ENCODE results near the gene AHDC1.

DNA sequence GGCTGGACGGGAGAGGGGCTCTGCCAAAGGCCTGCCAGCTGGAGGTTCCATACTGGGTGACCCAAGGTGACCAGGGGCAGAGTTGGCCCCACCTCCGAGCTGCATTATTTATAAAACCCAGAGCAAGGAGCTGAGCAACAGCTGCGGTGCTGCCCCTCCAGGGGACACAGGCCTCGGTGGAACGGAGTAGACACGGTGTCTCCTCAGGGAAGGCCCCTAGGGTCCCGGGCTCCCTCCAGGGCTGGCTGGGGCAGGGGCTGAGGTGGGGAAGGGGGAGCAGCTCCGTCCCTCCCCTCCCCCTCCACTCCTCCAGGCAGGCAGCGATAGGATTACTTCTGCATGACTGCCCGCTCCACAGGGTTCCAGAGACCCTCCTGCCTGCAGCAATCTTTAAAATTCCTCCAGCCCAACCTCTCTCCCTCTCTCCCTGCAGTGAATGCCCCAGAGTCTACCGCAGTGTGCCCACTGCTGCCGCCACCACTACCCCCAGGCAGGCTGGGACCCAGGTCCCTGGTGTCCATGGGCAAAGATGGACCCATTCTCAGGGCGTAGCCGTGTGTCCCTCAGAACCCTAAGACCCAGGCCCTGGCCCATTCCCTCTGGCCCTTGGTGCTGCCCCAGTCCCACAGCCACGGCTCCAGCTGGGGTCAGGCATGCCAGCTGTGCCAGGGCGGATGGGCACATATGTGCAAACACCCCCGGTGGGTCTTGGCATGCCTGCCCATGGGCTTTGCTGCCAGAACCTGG is 10.8 kb downstream of the AHDC1 start:
- TF ChIP-seq ESRRG (CRISPR knock-in tag; IDR thresholded peaks at IDR 0.05): no peak
- no peak for TF ChIP-seq ZC3H10 (CRISPR knock-in tag; IDR thresholded peaks at IDR 0.05)
- TF ChIP-seq, protein P1, sequence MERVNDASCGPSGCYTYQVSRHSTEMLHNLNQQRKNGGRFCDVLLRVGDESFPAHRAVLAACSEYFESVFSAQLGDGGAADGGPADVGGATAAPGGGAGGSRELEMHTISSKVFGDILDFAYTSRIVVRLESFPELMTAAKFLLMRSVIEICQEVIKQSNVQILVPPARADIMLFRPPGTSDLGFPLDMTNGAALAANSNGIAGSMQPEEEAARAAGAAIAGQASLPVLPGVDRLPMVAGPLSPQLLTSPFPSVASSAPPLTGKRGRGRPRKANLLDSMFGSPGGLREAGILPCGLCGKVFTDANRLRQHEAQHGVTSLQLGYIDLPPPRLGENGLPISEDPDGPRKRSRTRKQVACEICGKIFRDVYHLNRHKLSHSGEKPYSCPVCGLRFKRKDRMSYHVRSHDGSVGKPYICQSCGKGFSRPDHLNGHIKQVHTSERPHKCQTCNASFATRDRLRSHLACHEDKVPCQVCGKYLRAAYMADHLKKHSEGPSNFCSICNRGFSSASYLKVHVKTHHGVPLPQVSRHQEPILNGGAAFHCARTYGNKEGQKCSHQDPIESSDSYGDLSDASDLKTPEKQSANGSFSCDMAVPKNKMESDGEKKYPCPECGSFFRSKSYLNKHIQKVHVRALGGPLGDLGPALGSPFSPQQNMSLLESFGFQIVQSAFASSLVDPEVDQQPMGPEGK (CRISPR knock-in tag; IDR thresholded peaks at IDR 0.05; ENCODE audit: borderline replicate concordance): no peak
- no peak for TF ChIP-seq POU6F1 (CRISPR knock-in tag; IDR thresholded peaks at IDR 0.05; ENCODE audit: borderline replicate concordance, low read depth)
- TF ChIP-seq TCF4 (CRISPR knock-in tag; IDR thresholded peaks at IDR 0.05; ENCODE audit: borderline replicate concordance): no peak
- no peak for TF ChIP-seq ZFP30 (CRISPR knock-in tag; IDR thresholded peaks at IDR 0.05)
- TF ChIP-seq SNAI2 (CRISPR knock-in tag; IDR thresholded peaks at IDR 0.05): no peak
- TF ChIP-seq OSR1 (CRISPR knock-in tag; IDR thresholded peaks at IDR 0.05): no peak
- TF ChIP-seq CREB5 (CRISPR knock-in tag; IDR thresholded peaks at IDR 0.05; ENCODE audit: low read depth): no peak
- TF ChIP-seq PPARA (CRISPR knock-in tag; IDR thresholded peaks at IDR 0.05; ENCODE audit: borderline replicate concordance): no peak
- TF ChIP-seq, protein P2, sequence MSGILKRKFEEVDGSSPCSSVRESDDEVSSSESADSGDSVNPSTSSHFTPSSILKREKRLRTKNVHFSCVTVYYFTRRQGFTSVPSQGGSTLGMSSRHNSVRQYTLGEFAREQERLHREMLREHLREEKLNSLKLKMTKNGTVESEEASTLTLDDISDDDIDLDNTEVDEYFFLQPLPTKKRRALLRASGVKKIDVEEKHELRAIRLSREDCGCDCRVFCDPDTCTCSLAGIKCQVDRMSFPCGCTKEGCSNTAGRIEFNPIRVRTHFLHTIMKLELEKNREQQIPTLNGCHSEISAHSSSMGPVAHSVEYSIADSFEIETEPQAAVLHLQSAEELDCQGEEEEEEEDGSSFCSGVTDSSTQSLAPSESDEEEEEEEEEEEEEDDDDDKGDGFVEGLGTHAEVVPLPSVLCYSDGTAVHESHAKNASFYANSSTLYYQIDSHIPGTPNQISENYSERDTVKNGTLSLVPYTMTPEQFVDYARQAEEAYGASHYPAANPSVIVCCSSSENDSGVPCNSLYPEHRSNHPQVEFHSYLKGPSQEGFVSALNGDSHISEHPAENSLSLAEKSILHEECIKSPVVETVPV (CRISPR knock-in tag; IDR thresholded peaks at IDR 0.05): no peak
- TF ChIP-seq RARB (CRISPR knock-in tag; IDR thresholded peaks at IDR 0.05): no peak

Data from SK-N-SH treated with all-trans-retinoic acid at 6 μM for 48 hours (cell line).